DOHH2 (cell line): ENCODE data around the gene HBG2.

ENCODE experiments used
- H3F3A ChIP-seq: fragments of 200-600 bp; sonication (generic), shearing (Covaris generic); 2 replicates; pipeline ENCODE4 v1.6.0; 2016; ENCODE audit warnings: antibody characterized with exemption, mild to moderate bottlenecking; ENCODE audit not compliant: control insufficient read depth, insufficient read depth
- H3K27ac ChIP-seq: fragments of 200-600 bp; sonication (generic); 2 replicates; pipeline ENCODE4 v1.5.1; 2014; ENCODE audit warnings: low read depth, mild to moderate bottlenecking, low read length, moderate library complexity
- H3K27me3 ChIP-seq: fragments of 200-600 bp; sonication (generic); 2 replicates; pipeline ENCODE4 v1.6.1; 2014; ENCODE audit warnings: mild to moderate bottlenecking, low read length, mixed read lengths; ENCODE audit not compliant: control insufficient read depth
- H3K36me3 ChIP-seq: fragments of 200-600 bp; sonication (generic); 2 replicates; pipeline ENCODE4 v1.6.1; 2014; ENCODE audit warnings: mild to moderate bottlenecking, low read length, moderate library complexity, mixed read lengths; ENCODE audit not compliant: control insufficient read depth
- H3K4me1 ChIP-seq: fragments of 200-600 bp; sonication (generic); 2 replicates; pipeline ENCODE4 v1.6.1; 2014; ENCODE audit warnings: mild to moderate bottlenecking, low read length, mixed read lengths; ENCODE audit not compliant: control insufficient read depth
- H3K4me2 ChIP-seq: fragments of 200-600 bp; sonication (generic); 2 replicates; pipeline ENCODE4 v1.6.0; 2014; ENCODE audit warnings: mild to moderate bottlenecking, low read length, moderate library complexity
- H3K4me3 ChIP-seq: fragments of 200-600 bp; sonication (generic); 2 replicates; pipeline ENCODE4 v1.5.1; 2014; ENCODE audit warnings: mild to moderate bottlenecking, low read length, mixed read lengths
- H3K79me2 ChIP-seq: fragments of 200-600 bp; sonication (generic); 2 replicates; pipeline ENCODE4 v1.6.1; 2014; ENCODE audit warnings: mild to moderate bottlenecking, low read length, mixed read lengths; ENCODE audit not compliant: control insufficient read depth
- H3K9me2 ChIP-seq: fragments of 200-600 bp; sonication (generic); replicated peaks from 2 replicates; pipeline ENCODE4 v1.6.1; 2014; ENCODE audit warnings: mild to moderate bottlenecking, low read length, mixed read lengths; ENCODE audit not compliant: control insufficient read depth
- H3K9me3 ChIP-seq: fragments of 200-600 bp; sonication (generic); 2 replicates; pipeline ENCODE4 v1.6.1; 2014; ENCODE audit warnings: antibody characterized with exemption, low read length, mixed read lengths; ENCODE audit not compliant: control insufficient read depth, insufficient read depth
- H4K20me1 ChIP-seq: fragments of 200-600 bp; sonication (generic); 2 replicates; pipeline ENCODE4 v1.6.0; 2014; ENCODE audit warnings: low read depth, mild to moderate bottlenecking, antibody characterized with exemption, low read length, moderate library complexity; ENCODE audit not compliant: control insufficient read depth, insufficient read depth
- EZH2phosphoT487 ChIP-seq: fragments of 200-600 bp; sonication (generic); IDR thresholded peaks from 2 replicates; pipeline ENCODE4 v1.6.1; 2017; ENCODE audit warnings: borderline replicate concordance, mild to moderate bottlenecking, antibody characterized with exemption, low read length, moderate library complexity, mixed read lengths
- TF ChIP-seq, protein P1 (sequence below): fragments of 200-600 bp; sonication (generic); IDR thresholded peaks from one replicate; pipeline ENCODE4 v1.5.1; 2014; ENCODE audit warnings: antibody characterized with exemption, mild to moderate bottlenecking, low read depth, low read length; ENCODE audit not compliant: poor library complexity, severe bottlenecking

Gene HBG2

DNA sequence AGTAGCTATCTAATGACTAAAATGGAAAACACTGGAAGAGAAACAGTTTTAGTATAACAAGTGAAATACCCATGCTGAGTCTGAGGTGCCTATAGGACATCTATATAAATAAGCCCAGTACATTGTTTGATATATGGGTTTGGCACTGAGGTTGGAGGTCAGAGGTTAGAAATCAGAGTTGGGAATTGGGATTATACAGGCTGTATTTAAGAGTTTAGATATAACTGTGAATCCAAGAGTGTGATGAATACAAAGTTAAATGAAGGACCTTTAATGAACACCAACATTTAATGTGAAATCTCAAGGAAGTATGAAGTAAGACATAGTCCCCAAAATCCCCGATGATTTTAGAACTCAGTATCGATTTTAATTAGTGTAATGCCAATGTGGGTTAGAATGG is 17.2 kb downstream of the HBG2 start:
- no peak overlapping the region for H3K27ac ChIP-seq
- no peak overlapping the region for H3K4me3 ChIP-seq
- no peaks in the 10 kb centered on the region for H3K4me1 ChIP-seq
- H4K20me1 ChIP-seq, result no peaks in the 10 kb centered on the region
- H3K27me3 ChIP-seq, result no peaks in the 10 kb centered on the region
- H3K4me2 ChIP-seq, result no peak overlapping the region
- H3K79me2 ChIP-seq, result no peaks in the 10 kb centered on the region
- no peaks in the 10 kb centered on the region for H3K9me3 ChIP-seq
- TF ChIP-seq, protein P1, sequence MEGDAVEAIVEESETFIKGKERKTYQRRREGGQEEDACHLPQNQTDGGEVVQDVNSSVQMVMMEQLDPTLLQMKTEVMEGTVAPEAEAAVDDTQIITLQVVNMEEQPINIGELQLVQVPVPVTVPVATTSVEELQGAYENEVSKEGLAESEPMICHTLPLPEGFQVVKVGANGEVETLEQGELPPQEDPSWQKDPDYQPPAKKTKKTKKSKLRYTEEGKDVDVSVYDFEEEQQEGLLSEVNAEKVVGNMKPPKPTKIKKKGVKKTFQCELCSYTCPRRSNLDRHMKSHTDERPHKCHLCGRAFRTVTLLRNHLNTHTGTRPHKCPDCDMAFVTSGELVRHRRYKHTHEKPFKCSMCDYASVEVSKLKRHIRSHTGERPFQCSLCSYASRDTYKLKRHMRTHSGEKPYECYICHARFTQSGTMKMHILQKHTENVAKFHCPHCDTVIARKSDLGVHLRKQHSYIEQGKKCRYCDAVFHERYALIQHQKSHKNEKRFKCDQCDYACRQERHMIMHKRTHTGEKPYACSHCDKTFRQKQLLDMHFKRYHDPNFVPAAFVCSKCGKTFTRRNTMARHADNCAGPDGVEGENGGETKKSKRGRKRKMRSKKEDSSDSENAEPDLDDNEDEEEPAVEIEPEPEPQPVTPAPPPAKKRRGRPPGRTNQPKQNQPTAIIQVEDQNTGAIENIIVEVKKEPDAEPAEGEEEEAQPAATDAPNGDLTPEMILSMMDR, result no peak
- TF ChIP-seq EZH2phosphoT487, result no peak
- no peaks in the 10 kb centered on the region for H3F3A ChIP-seq
- no peaks in the 10 kb centered on the region for H3K36me3 ChIP-seq
- H3K9me2 ChIP-seq, result no peaks in the 10 kb centered on the region

DNA sequence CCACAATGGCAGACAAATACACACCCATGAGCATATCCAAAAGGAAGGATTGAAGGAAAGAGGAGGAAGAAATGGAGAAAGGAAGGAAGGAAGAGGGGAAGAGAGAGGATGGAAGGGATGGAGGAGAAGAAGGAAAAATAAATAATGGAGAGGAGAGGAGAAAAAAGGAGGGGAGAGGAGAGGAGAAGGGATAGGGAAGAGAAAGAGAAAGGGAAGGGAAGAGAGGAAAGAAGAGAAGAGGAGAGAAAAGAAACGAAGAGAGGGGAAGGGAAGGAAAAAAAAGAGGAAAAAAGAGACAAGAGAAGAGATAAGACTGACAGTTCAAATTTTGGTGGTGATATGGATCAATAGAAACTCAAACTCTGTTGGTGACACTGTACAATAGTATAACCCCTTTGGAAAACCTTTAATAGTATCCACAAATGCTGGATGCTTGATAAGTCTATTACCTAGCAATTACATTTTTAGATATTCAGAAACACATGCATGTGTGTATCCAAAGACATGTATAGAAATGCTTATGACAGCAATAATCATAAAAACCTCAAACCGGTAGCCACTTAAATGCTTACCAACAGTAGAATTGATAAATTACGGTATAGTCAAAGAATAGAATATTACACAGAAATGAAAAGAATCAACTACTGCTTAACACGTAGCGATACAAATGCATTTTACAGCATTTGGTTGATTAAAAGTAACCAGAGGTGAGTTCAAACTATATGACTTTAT is 19.1 kb downstream of the HBG2 start:
- H4K20me1 ChIP-seq, result no peaks in the 10 kb centered on the region
- H3K79me2 ChIP-seq, result no peaks in the 10 kb centered on the region
- H3K4me1 ChIP-seq, result no peaks in the 10 kb centered on the region
- H3K9me3 ChIP-seq, result no peaks in the 10 kb centered on the region
- no peak overlapping the region for H3K27ac ChIP-seq
- H3K27me3 ChIP-seq, result no peaks in the 10 kb centered on the region
- H3K4me2 ChIP-seq, result no peak overlapping the region
- no peak for TF ChIP-seq EZH2phosphoT487
- TF ChIP-seq, protein P1, result no peak
- no peaks in the 10 kb centered on the region for H3K36me3 ChIP-seq
- no peak overlapping the region for H3K4me3 ChIP-seq
- no peaks in the 10 kb centered on the region for H3K9me2 ChIP-seq
- H3F3A ChIP-seq, result no peaks in the 10 kb centered on the region

DNA sequence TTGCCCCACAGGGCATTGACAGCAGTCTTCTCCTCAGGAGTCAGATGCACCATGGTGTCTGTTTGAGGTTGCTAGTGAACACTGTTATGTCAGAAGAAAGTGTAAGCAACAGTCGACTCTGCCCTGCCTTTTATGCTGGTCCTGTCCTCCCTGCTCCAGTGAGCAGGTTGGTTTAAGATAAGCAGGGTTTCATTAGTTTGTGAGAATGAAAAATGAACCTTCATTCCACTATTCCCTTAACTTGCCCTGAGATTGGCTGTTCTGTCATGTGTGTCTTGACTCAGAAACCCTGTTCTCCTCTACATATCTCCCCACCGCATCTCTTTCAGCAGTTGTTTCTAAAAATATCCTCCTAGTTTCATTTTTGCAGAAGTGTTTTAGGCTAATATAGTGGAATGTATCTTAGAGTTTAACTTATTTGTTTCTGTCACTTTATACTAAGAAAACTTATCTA is 20.2 kb downstream of the HBG2 start, which contains the start of gene HBD:
Gene HBD, minus strand, starts transcription at position 103 of the 454 bp plus-strand sequence. Its CDS starts 50 bp downstream, at position 53.
- Histone ChIP-seq H3K4me3 (no peak within 1 kb of the TSS), H3K36me3 (no peaks in the 10 kb centered on the region), H3K79me2 (no peaks in the 10 kb centered on the region), H3K27me3 (no peaks in the 10 kb centered on the region), H3F3A (no peaks in the 10 kb centered on the region), H3K4me1 (no peaks in the 10 kb centered on the region), H3K27ac (no peak within 1 kb of the TSS), H3K9me3 (no peaks in the 10 kb centered on the region), H3K9me2 (no peaks in the 10 kb centered on the region), H3K4me2 (no peak within 1 kb of the TSS), H4K20me1 (no peaks in the 10 kb centered on the region)
- no peak for TF ChIP-seq EZH2phosphoT487
- TF ChIP-seq, protein P1, result no peak
